Measurements from ENCODE around the gene TMEM151B.

GRCh38 chr6:44294832-44295791 lies 24.9 kb downstream of the TMEM151B start:
- TF ChIP-seq, protein P1, sequence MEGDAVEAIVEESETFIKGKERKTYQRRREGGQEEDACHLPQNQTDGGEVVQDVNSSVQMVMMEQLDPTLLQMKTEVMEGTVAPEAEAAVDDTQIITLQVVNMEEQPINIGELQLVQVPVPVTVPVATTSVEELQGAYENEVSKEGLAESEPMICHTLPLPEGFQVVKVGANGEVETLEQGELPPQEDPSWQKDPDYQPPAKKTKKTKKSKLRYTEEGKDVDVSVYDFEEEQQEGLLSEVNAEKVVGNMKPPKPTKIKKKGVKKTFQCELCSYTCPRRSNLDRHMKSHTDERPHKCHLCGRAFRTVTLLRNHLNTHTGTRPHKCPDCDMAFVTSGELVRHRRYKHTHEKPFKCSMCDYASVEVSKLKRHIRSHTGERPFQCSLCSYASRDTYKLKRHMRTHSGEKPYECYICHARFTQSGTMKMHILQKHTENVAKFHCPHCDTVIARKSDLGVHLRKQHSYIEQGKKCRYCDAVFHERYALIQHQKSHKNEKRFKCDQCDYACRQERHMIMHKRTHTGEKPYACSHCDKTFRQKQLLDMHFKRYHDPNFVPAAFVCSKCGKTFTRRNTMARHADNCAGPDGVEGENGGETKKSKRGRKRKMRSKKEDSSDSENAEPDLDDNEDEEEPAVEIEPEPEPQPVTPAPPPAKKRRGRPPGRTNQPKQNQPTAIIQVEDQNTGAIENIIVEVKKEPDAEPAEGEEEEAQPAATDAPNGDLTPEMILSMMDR (IDR thresholded peaks at IDR 0.05) = no peak
- TF ChIP-seq POLR2A (IDR thresholded peaks at IDR 0.05) = no peak
